ENCODE results near the gene GRIN3B.

GRIN3B gene

GRCh38 chr19:990746-991145 is 9.5 kb upstream of the GRIN3B start:
- DNase-seq (ENCODE audit: low spot score) = no peak

- peak; percentile 22 for DNase-seq (ENCODE audit: low spot score)
Observed at GRCh38 chr19:991174-991931, 8.9 kb upstream of the GRIN3B start.

GRCh38 chr19:991932-992669 is 8.1 kb upstream of the GRIN3B start:
- no peak for DNase-seq (ENCODE audit: low spot score)

GRCh38 chr19:992670-993055 is 7.6 kb upstream of the GRIN3B start:
- DNase-seq (ENCODE audit: low spot score) = no peak

- DNase-seq (ENCODE audit: low spot score) = no peak
Observed at GRCh38 chr19:993361-993830, 6.8 kb upstream of the GRIN3B start.

- DNase-seq (ENCODE audit: low spot score) = no peak
Observed at GRCh38 chr19:993831-994393, 6.3 kb upstream of the GRIN3B start.

GRCh38 chr19:994516-994915 is 5.7 kb upstream of the GRIN3B start:
- no peak for DNase-seq (ENCODE audit: low spot score)

GRCh38 chr19:995051-995827 is 5.0 kb upstream of the GRIN3B start:
- DNase-seq (ENCODE audit: low spot score) = no peak

GRCh38 chr19:996051-996838 is 4.0 kb upstream of the GRIN3B start:
- no peak for DNase-seq (ENCODE audit: low spot score)

- DNase-seq (ENCODE audit: low spot score) = no peak
Observed at GRCh38 chr19:998064-998463, 2.2 kb upstream of the GRIN3B start.

- no peak for DNase-seq (ENCODE audit: low spot score)
Observed at GRCh38 chr19:999379-999719, 870 bp upstream of the GRIN3B start.

- DNase-seq (ENCODE audit: low spot score) = no peak
Observed at GRCh38 chr19:1000591-1001537, 645 bp downstream of the GRIN3B start.

- DNase-seq (ENCODE audit: low spot score) = peak; percentile 59
Observed at GRCh38 chr19:1001538-1002166, 1.4 kb downstream of the GRIN3B start.

- no peak for DNase-seq (ENCODE audit: low spot score)
Observed at GRCh38 chr19:1002600-1002999, 2.4 kb downstream of the GRIN3B start.

- no peak for DNase-seq (ENCODE audit: low spot score)
Observed at GRCh38 chr19:1003283-1003682, 3.1 kb downstream of the GRIN3B start.

GRCh38 chr19:1004204-1004802 is 4.1 kb downstream of the GRIN3B start:
- no peak for DNase-seq (ENCODE audit: low spot score)

GRCh38 chr19:1004803-1005664 is 4.8 kb downstream of the GRIN3B start:
- DNase-seq (ENCODE audit: low spot score) = no peak

GRCh38 chr19:1006711-1007398 is 6.6 kb downstream of the GRIN3B start:
- no peak for DNase-seq (ENCODE audit: low spot score)

Data from hematopoietic multipotent progenitor cell treated with erythropoietin and hydrocortisone succinate and interleukin-3 and kit ligand, for 15 days (in vitro differentiated cells).